ENCODE results near the gene TRPV5.
"Not testable (repeated sequence)": the region's sequence is repeated elsewhere in the genome, so short reads cannot be mapped to it uniquely, and the experiment has no call there.

The TRPV5 gene

GRCh38 chr7:142933624-142934023 is at the start of gene TRPV5:
Gene TRPV5, minus strand, starts transcription at chr7:142933746. Its CDS starts 287 bp downstream, at chr7:142933459.
- Histone ChIP-seq H3K27ac (no peak within 1 kb of the TSS), H3K9me3 (ENCODE audit: severe bottlenecking) (no peaks in the 10 kb centered on the region), H3K27me3 (ENCODE audit: insufficient read depth, low read depth, severe bottlenecking) (no peaks in the 10 kb centered on the region), H3K36me3 (no peaks in the 10 kb centered on the region), H3K4me3 (ENCODE audit: low read depth, low read length) (no peak within 1 kb of the TSS)
- DNase-seq = no peak
- no peak for TF ChIP-seq CTCF (IDR thresholded peaks at IDR 0.05; ENCODE audit: low read depth, low read length)

GRCh38 chr7:142978402-142978801 is 44.9 kb upstream of the TRPV5 start:
- H3K9me3 ChIP-seq (ENCODE audit: severe bottlenecking); H3K4me3 ChIP-seq (ENCODE audit: low read depth, low read length); H3K27ac ChIP-seq: not testable (repeated sequence)

GRCh38 chr7:142974626-142975025 is 41.1 kb upstream of the TRPV5 start:
- no peak for DNase-seq
- Histone ChIP-seq H3K27ac (no peak overlapping the region), H3K9me3 (ENCODE audit: severe bottlenecking) (no peaks in the 10 kb centered on the region), H3K4me3 (ENCODE audit: low read depth, low read length) (no peak overlapping the region), H3K36me3 (no peaks in the 10 kb centered on the region), H3K27me3 (ENCODE audit: insufficient read depth, low read depth, severe bottlenecking) (no peaks in the 10 kb centered on the region)
- no peak for TF ChIP-seq CTCF (IDR thresholded peaks at IDR 0.05; ENCODE audit: low read depth, low read length)

More at GRCh38 chr7:142978402-142978801, 44.9 kb upstream of the TRPV5 start:
- not testable (repeated sequence) for H3K27me3 ChIP-seq (ENCODE audit: insufficient read depth, low read depth, severe bottlenecking); DNase-seq; H3K36me3 ChIP-seq

GRCh38 chr7:142969183-142969582 is 35.6 kb upstream of the TRPV5 start:
- TF ChIP-seq CTCF (IDR thresholded peaks at IDR 0.05; ENCODE audit: low read depth, low read length) = no peak
- H3K27ac ChIP-seq = no peak overlapping the region
- H3K4me3 ChIP-seq (ENCODE audit: low read depth, low read length) = no peak overlapping the region
- H3K36me3 ChIP-seq = no peaks in the 10 kb centered on the region
- H3K27me3 ChIP-seq (ENCODE audit: insufficient read depth, low read depth, severe bottlenecking) = no peaks in the 10 kb centered on the region
- no peak for DNase-seq
- no peaks in the 10 kb centered on the region for H3K9me3 ChIP-seq (ENCODE audit: severe bottlenecking)

GRCh38 chr7:142968229-142968628 is 34.7 kb upstream of the TRPV5 start:
- DNase-seq = no peak
- no peaks in the 10 kb centered on the region for H3K9me3 ChIP-seq (ENCODE audit: severe bottlenecking)
- no peak overlapping the region for H3K27ac ChIP-seq
- H3K36me3 ChIP-seq = no peaks in the 10 kb centered on the region
- H3K4me3 ChIP-seq (ENCODE audit: low read depth, low read length) = no peak overlapping the region
- H3K27me3 ChIP-seq (ENCODE audit: insufficient read depth, low read depth, severe bottlenecking) = no peaks in the 10 kb centered on the region
- no peak for TF ChIP-seq CTCF (IDR thresholded peaks at IDR 0.05; ENCODE audit: low read depth, low read length)

- Histone ChIP-seq H3K4me3 (ENCODE audit: low read depth, low read length) (no peak overlapping the region), H3K27me3 (ENCODE audit: insufficient read depth, low read depth, severe bottlenecking) (no peaks in the 10 kb centered on the region), H3K9me3 (ENCODE audit: severe bottlenecking) (no peaks in the 10 kb centered on the region), H3K36me3 (no peaks in the 10 kb centered on the region), H3K27ac (no peak overlapping the region)
- no peak for TF ChIP-seq CTCF (IDR thresholded peaks at IDR 0.05; ENCODE audit: low read depth, low read length)
- no peak for DNase-seq
These were observed 31.1 kb upstream of the TRPV5 start for GRCh38 chr7:142964502-142965246.

All from WERI-Rb-1 (cell line).